ENCODE results near the gene CEP68.
"Not testable (repeated sequence)": the region's sequence is repeated elsewhere in the genome, so short reads cannot be mapped to it uniquely, and the experiment has no call there.

CEP68 gene

DNA sequence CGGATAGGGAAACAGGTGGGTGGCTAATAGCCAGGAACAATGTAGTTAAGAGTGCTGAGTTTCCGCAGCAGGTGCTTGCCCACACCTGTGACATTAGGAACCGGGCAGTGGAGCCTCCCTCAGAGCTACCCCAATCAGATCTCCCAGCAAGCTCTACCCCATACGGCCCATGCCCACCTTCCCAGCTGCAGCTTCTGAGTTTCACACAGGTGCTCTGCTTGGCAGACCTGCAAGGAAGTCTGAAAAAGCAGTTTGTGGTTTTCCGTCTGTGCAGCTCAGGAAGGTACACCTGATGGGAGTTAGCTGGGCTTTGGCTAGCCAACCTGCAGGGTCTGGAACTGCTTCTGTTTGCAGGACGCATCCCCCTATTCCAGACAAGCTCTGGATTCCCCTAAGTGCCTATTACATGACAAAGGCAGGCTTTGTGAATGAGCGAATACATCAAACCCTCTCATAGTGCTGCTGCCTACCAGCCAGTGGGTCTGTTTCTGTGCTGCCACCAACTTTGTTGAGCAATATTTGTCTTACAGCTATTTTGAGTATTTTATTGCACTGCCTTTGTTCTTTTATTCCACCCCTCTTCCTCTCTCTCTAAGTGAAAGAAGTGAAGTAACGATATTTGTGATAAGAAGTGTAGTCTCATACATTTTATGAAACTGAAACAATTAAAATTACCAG is 24.7 kb upstream of the CEP68 start:
- no peak for DNase-seq (ENCODE audit: low read depth)
- H3K4me3 ChIP-seq (ENCODE audit: low read depth, low read length) = peak overlapping the region; percentile 46
- TF ChIP-seq, protein P1, sequence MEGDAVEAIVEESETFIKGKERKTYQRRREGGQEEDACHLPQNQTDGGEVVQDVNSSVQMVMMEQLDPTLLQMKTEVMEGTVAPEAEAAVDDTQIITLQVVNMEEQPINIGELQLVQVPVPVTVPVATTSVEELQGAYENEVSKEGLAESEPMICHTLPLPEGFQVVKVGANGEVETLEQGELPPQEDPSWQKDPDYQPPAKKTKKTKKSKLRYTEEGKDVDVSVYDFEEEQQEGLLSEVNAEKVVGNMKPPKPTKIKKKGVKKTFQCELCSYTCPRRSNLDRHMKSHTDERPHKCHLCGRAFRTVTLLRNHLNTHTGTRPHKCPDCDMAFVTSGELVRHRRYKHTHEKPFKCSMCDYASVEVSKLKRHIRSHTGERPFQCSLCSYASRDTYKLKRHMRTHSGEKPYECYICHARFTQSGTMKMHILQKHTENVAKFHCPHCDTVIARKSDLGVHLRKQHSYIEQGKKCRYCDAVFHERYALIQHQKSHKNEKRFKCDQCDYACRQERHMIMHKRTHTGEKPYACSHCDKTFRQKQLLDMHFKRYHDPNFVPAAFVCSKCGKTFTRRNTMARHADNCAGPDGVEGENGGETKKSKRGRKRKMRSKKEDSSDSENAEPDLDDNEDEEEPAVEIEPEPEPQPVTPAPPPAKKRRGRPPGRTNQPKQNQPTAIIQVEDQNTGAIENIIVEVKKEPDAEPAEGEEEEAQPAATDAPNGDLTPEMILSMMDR (IDR thresholded peaks at IDR 0.05; ENCODE audit: low read depth, low read length, missing control alignments) = no peak

DNA sequence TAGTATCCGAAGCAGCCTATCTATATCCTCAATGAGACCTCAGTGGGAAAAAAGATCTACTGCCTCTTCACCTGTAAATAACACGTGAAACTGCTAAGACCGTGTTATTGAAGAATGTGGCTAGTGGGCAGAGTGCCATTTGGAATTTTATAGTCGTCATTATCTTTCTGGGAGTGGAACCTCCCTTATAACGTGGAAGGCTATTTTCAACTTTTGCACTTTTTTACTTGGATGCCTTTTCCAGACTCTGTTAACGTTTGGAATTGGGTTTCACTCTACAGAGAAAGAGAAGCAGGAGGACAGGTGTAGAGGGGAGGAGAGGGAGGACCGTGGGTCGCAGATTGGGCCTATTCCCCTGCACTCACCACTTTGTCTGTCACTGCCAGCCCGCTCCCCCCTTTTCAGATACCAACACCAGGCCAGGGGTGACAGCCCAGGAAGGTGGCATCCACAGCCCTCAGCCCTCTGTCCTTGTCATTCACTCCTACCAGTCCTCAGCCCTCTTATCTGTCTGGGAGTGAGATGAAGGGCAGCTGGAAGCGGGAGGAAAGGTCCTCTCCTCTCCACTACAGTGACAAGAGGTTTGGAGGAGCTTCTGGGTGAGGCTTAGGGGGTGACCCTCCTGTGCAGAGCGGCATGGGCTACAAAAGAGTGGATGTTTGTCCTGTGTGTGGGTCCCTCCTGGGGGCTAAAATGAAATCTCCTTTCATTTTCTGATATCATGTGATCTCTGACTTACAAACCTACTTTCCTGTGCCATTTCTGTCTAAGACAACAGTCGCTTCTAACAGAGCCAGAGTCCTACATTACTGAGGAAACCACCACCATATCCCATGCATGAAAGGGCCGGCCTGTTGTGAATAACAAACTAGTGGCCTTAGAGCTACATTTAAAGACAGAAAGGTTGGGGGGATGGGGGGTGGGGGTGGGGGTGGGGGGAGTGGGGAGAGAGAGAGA is 23.9 kb upstream of the CEP68 start:
- TF ChIP-seq, protein P1 (IDR thresholded peaks at IDR 0.05; ENCODE audit: low read depth, low read length, missing control alignments) = no peak
- H3K4me3 ChIP-seq (ENCODE audit: low read depth, low read length) = peak overlapping the region; percentile 46
- DNase-seq (ENCODE audit: low read depth) = no peak

- TF ChIP-seq, protein P1 (IDR thresholded peaks at IDR 0.05; ENCODE audit: low read depth, low read length, missing control alignments) = peak; percentile 30
- DNase-seq (ENCODE audit: low read depth) = no peak
- H3K4me3 ChIP-seq (ENCODE audit: low read depth, low read length) = no peak overlapping the region
Observed at GRCh38 chr2:65033178-65033577, 23.0 kb upstream of the CEP68 start.

DNA sequence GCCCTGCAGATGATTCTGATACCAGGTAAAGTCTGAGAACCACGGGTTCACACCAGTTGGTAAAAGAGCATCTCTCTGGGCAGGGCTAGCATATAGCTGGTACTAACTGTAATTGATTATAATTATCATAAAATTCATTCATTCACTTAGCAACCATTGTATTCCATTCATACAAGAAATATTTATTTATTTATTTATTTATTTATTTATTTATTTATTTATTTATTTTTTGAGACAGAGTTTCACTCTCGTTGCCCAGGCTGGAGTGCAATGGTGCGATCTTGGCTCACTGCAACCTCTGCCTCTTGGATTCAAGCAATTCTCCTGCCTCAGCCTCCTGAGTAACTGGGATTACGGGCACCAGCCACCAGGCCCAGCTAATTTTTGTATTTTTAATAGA is 22.5 kb upstream of the CEP68 start:
- not testable (repeated sequence) for H3K4me3 ChIP-seq (ENCODE audit: low read depth, low read length); DNase-seq (ENCODE audit: low read depth)

DNA sequence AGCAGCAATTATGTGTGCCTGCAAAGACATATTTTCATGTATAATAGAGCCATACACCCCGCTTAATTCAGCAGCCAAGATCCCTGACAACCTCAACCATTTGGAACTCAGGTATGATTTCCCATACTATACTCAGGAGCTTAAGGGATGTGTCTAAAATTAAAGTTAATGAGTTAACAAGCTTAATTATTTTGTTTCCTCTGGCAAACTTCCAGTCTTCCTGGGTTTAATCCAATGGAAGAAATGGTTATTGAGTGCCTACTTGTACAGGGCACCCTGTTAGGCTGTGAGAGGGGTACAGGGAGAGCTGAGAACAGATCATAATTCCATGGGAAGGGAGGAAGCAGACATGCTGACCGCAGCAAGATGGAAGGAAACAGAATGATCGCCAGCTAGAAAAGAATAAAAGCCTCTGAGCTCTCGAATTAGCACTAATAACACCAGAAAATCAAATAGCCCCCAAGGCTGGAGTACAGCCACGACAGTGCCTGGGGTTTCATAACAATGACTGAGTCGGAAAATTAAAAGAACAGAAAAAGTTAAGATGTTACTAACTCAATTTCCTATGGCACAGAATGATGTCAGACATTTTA is 20.8 kb upstream of the CEP68 start:
- no peak for DNase-seq (ENCODE audit: low read depth)
- TF ChIP-seq, protein P1 (IDR thresholded peaks at IDR 0.05; ENCODE audit: low read depth, low read length, missing control alignments) = no peak
- H3K4me3 ChIP-seq (ENCODE audit: low read depth, low read length) = no peak overlapping the region

GRCh38 chr2:65037178-65037577 is 19.0 kb upstream of the CEP68 start:
- DNase-seq (ENCODE audit: low read depth) = no peak
- no peak overlapping the region for H3K4me3 ChIP-seq (ENCODE audit: low read depth, low read length)
- TF ChIP-seq, protein P1 (IDR thresholded peaks at IDR 0.05; ENCODE audit: low read depth, low read length, missing control alignments) = no peak

- DNase-seq (ENCODE audit: low read depth) = no peak
- no peak overlapping the region for H3K4me3 ChIP-seq (ENCODE audit: low read depth, low read length)
- TF ChIP-seq, protein P1 (IDR thresholded peaks at IDR 0.05; ENCODE audit: low read depth, low read length, missing control alignments) = no peak
Observed at GRCh38 chr2:65039640-65040039, 16.6 kb upstream of the CEP68 start.
